ENCODE results near the gene TBX10. TPM values are rescaled to one million over a fixed set of nuclear protein-coding genes. Genes with fewer than 3 reads are reported as not detected.

Gene TBX10
- total RNA-seq, 1 experiment from 2014 or later = not detected

DNA sequence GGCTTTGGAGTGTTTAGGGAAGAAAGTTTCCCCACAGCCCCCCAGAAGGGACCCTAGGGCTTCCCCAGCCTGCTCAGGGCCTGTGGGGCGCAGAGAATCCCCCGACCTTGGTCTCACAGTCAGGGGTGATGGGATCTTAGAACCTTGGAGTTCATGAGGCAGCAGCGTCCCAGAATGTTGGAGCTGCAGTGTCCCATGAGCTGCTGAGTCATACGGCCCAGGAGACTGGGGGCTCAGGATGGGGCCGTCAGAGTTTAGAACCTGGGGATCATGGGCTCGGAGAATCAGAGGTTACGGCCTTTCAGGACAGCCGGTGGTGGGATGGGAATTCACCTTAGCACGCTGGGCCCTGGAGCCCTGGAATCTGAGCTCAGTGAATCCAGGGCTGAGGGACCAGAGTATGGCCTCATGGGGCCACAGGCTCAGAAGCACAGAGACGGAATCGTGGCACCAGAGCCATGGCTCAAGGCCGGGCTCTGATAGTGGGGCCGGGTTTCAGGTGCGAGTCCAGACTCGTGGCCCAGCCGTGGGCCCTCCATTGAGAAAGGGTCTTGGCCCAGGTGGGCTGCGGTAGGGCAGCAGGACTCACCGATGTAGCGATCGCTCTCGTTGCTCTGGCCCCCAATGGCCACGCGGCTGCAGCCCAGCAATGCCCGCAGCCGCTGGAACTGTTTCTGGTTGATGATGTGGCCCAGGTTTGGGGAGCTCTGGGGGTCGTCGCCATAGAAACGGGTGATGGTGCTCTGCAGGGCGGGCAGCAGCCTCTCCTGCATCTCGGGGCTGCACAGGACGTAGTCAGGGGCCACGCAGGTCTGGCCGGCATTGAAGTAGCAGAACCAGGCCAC is 25.4 kb upstream of the TBX10 start:
- Mint-ChIP-seq H3K9me3 (ENCODE audit: low read depth, unreplicated experiment) (no peaks in the 10 kb centered on the region), H3K27ac (ENCODE audit: unreplicated experiment) (no peak overlapping the region), H3K36me3 (ENCODE audit: insufficient read depth, unreplicated experiment) (no peaks in the 10 kb centered on the region), H3K27me3 (ENCODE audit: unreplicated experiment) (no peaks in the 10 kb centered on the region), H3K4me3 (ENCODE audit: low read depth, unreplicated experiment) (no peak overlapping the region), H3K4me1 (ENCODE audit: low read depth, unreplicated experiment) (no peaks in the 10 kb centered on the region)
- no TSS peak for BruUV-seq (replicated peaks)
- TF ChIP-seq, protein P1, sequence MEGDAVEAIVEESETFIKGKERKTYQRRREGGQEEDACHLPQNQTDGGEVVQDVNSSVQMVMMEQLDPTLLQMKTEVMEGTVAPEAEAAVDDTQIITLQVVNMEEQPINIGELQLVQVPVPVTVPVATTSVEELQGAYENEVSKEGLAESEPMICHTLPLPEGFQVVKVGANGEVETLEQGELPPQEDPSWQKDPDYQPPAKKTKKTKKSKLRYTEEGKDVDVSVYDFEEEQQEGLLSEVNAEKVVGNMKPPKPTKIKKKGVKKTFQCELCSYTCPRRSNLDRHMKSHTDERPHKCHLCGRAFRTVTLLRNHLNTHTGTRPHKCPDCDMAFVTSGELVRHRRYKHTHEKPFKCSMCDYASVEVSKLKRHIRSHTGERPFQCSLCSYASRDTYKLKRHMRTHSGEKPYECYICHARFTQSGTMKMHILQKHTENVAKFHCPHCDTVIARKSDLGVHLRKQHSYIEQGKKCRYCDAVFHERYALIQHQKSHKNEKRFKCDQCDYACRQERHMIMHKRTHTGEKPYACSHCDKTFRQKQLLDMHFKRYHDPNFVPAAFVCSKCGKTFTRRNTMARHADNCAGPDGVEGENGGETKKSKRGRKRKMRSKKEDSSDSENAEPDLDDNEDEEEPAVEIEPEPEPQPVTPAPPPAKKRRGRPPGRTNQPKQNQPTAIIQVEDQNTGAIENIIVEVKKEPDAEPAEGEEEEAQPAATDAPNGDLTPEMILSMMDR (IDR thresholded peaks at IDR 0.05; ENCODE audit: unreplicated experiment) = no peak
- CTCF ChIA-PET = interaction anchor here (0.7 to 1.5 kb wide), 4 partner anchors 17 to 35 kb away, joined by 3 to 6 read pairs (median 4); partner anchors contain the start of gene NUDT8
- DNase-seq = no peak
- intact Hi-C loops (cut with micrococcal nuclease; ENCODE audit: unreplicated experiment) = loop anchor here (1.0 kb wide), 1 partner anchor 26 kb away; no protein-coding TSS in a partner anchor

DNA sequence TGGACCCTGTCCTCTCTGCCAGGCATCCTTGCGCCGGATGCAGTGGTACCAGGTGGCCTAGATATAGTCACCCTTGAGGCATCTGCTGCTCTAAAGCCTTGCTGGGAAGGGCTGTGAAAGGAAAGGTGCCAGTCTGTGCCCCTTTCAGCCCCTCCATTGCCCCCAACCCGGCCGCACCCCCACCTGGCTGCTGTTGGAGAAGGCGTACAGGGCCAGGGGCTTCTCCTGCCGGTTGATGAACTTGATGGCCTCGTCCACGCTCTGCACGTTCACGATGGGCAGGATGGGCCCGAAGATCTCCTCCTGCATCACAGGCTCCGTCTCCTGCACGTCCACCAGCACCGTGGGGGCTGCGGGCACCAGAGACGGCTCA is 24.6 kb upstream of the TBX10 start:
- TF ChIP-seq, protein P1 (IDR thresholded peaks at IDR 0.05; ENCODE audit: unreplicated experiment) = no peak
- BruUV-seq (replicated peaks) = no TSS peak
- no peak overlapping the region for H3K4me3 Mint-ChIP-seq (ENCODE audit: low read depth, unreplicated experiment)
- DNase-seq = no peak
- H3K27me3 Mint-ChIP-seq (ENCODE audit: unreplicated experiment) = no peaks in the 10 kb centered on the region
- H3K9me3 Mint-ChIP-seq (ENCODE audit: low read depth, unreplicated experiment) = no peaks in the 10 kb centered on the region
- intact Hi-C loops (cut with micrococcal nuclease; ENCODE audit: unreplicated experiment) = no loop called here
- peaks cover under 1% of the 10 kb centered on the region for H3K4me1 Mint-ChIP-seq (ENCODE audit: low read depth, unreplicated experiment)
- CTCF ChIA-PET = interaction anchor here (1.5 kb wide), 1 partner anchor 34 kb away, joined by 5 read pairs; the partner anchor contains the start of gene NUDT8
- peaks cover under 1% of the 10 kb centered on the region for H3K36me3 Mint-ChIP-seq (ENCODE audit: insufficient read depth, unreplicated experiment)
- no peak overlapping the region for H3K27ac Mint-ChIP-seq (ENCODE audit: unreplicated experiment)

DNA sequence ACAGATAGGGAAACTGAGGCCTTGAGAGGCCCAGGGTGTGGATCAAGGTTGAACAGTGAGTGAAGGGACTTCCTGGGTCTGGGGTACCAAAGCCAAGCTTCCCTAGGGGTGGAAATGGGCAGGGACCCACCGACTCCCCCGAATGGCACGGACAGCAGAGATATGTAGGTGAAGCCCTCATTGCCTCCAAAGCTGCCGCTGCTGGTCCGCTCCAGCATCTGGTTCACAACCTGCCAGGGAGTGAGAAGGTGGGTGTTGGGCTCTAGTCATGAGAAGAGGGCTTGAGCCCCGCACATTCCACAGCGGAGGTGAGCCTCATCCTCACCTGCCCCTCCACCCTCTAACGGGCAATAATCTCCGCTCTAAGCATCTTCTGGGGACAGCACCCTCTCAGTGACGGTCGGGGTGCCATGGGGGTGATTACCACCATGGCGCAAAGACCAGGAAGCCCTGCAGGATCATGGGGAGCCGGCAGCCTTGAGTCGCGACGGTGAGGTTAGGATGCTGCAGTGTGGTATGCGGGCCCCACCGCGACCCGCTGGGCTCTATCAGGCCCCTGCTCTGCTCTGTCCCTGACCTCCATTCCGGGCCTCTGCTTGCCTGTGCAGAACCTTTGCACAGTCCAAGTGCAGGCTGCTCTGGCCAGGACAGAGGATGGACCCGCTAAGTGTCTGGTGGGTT is 24.1 kb upstream of the TBX10 start:
- TF ChIP-seq, protein P1 (IDR thresholded peaks at IDR 0.05; ENCODE audit: unreplicated experiment) = no peak
- Mint-ChIP-seq H3K4me3 (ENCODE audit: low read depth, unreplicated experiment) (no peak overlapping the region), H3K9me3 (ENCODE audit: low read depth, unreplicated experiment) (no peaks in the 10 kb centered on the region), H3K4me1 (ENCODE audit: low read depth, unreplicated experiment) (peaks cover 6% of the 10 kb centered on the region), H3K27me3 (ENCODE audit: unreplicated experiment) (no peaks in the 10 kb centered on the region), H3K36me3 (ENCODE audit: insufficient read depth, unreplicated experiment) (peaks cover 6% of the 10 kb centered on the region), H3K27ac (ENCODE audit: unreplicated experiment) (no peak overlapping the region)
- no TSS peak for BruUV-seq (replicated peaks)
- intact Hi-C loops (cut with micrococcal nuclease; ENCODE audit: unreplicated experiment) = no loop called here
- CTCF ChIA-PET = no interaction called here
- DNase-seq = no peak

DNA sequence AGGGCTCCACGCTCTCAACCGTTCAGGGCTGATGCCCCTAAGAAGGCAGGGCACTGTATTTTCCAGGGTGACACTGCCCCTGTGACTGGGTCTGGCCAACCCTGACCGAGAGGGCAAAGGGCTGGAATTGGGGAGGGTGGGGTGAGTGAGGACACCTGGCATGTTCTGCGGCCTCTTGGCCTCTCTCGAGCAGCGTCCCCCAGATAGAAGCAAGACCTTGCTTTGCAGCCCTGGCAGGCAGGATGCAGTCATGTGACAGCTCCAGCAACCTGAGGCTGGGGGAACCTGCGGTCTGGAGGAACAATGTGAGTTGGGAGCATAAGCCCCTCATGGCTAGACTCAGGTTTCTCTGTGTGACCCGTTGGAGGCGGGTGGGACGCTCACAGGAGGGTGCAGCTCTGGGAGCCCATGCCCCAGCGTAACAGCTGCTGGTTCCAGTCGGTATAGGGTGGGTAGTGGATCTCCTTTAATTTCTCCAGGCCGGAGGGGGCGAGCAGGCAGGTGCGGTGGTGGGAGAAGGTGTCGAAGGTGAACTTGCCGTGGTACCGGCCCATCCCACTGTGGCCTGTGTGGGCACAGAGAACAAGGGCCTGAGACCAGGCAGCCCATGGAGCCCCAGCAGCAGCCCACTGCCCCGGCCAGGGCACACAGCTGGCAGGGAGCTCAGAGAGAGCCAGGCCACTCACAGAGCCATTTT is 23.4 kb upstream of the TBX10 start:
- intact Hi-C loops (cut with micrococcal nuclease; ENCODE audit: unreplicated experiment) = no loop called here
- no peak overlapping the region for H3K4me3 Mint-ChIP-seq (ENCODE audit: low read depth, unreplicated experiment)
- DNase-seq = no peak
- H3K27ac Mint-ChIP-seq (ENCODE audit: unreplicated experiment) = no peak overlapping the region
- TF ChIP-seq, protein P1 (IDR thresholded peaks at IDR 0.05; ENCODE audit: unreplicated experiment) = no peak
- H3K27me3 Mint-ChIP-seq (ENCODE audit: unreplicated experiment) = no peaks in the 10 kb centered on the region
- no TSS peak for BruUV-seq (replicated peaks)
- H3K36me3 Mint-ChIP-seq (ENCODE audit: insufficient read depth, unreplicated experiment) = peaks cover 8% of the 10 kb centered on the region
- CTCF ChIA-PET = no interaction called here
- no peaks in the 10 kb centered on the region for H3K9me3 Mint-ChIP-seq (ENCODE audit: low read depth, unreplicated experiment)
- H3K4me1 Mint-ChIP-seq (ENCODE audit: low read depth, unreplicated experiment) = peaks cover 10% of the 10 kb centered on the region
